NCI-H146 treated with DMSO at 0.1 percent for 48 hours (cell line): Measurements from ENCODE around the gene MT1E.
"Not testable (repeated sequence)": the region's sequence is repeated elsewhere in the genome, so short reads cannot be mapped to it uniquely, and the experiment has no call there.

Source experiments
- DNase-seq: peaks from one replicate; lab custom pipeline; 2025; ENCODE audit not compliant: unreplicated experiment; lab: John Stamatoyannopoulos, UW

MT1E gene

DNA sequence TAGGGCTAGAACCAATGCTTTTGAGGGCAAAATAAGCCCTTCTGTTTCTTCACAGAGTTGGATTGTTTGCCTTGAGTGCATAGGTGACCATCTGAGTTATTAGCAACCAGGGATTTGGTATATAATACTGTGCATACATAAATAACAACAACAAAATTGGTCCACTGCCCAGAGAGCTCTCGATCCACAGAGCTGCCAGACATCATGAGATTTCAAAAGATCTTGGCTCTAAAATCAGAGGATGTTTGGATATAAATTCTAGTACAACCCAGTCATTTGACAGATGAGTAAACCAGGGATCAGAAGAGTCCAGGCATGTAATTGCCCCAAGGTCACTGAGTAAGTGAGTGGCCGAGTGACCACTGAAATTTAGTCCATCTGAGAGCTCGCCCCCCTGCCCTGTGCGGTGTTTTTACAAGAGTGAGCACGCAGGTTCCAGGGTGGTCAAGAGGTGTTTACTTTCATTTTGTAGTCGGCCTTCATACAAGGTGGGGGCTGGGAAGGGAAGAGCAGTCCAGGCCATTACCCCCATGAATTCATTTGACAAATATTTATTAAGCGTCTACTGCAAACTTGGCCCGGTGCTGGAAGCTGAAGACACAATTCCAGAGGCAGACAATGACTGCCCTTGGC lies 19.0 kb upstream of the MT1E start:
- DNase-seq, result no peak

- no peak for DNase-seq
Measured at GRCh38 chr16:56607109-56607618, 18.4 kb upstream of the MT1E start.

DNA sequence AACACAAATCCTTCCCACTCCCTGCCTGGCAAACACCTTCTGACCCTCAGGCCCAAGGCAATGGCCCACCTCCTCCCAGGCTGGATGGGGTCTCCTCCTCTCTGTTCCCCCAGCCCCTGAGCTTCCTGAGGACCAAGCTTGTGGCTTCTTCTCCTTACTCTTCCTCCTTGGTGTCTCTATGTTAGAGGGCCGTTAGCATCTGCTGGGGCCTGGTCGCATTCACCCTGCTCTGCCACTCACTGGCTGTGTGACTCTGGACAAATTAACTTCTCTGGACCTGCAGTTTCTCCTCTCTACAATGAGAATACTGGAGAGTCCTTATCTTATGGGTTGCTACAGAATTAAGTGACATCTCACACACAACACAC lies 17.9 kb upstream of the MT1E start:
- no peak for DNase-seq

- DNase-seq, result peak; percentile 83
Measured at GRCh38 chr16:56608043-56608875, 17.3 kb upstream of the MT1E start, which contains the start of gene MT2A. Gene MT2A, plus strand, starts transcription at chr16:56608584. Its CDS starts 72 bp downstream, at chr16:56608656.

DNA sequence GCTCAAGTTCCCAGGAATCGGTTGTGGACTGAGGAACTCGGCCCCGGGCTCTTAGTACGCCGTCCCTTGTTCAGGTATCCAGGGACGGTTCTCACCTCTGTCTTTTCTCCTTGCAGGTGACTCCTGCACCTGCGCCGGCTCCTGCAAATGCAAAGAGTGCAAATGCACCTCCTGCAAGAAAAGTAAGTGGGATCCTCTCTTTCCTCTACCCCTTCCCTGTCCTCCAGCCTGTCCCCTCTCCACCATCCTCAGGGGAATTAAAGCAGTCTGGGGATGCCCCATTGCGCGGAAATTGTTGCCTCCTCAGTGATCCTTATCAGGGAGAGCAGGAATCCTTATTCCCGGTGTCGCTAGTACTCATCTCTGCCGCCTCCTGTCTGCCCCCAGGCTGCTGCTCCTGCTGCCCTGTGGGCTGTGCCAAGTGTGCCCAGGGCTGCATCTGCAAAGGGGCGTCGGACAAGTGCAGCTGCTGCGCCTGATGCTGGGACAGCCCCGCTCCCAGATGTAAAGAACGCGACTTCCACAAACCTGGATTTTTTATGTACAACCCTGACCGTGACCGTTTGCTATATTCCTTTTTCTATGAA lies 16.6 kb upstream of the MT1E start:
- no peak for DNase-seq

- DNase-seq, result no peak
Measured at GRCh38 chr16:56609463-56609921, 16.1 kb upstream of the MT1E start.

GRCh38 chr16:56610017-56610608 lies 15.5 kb upstream of the MT1E start:
- DNase-seq, result no peak

DNA sequence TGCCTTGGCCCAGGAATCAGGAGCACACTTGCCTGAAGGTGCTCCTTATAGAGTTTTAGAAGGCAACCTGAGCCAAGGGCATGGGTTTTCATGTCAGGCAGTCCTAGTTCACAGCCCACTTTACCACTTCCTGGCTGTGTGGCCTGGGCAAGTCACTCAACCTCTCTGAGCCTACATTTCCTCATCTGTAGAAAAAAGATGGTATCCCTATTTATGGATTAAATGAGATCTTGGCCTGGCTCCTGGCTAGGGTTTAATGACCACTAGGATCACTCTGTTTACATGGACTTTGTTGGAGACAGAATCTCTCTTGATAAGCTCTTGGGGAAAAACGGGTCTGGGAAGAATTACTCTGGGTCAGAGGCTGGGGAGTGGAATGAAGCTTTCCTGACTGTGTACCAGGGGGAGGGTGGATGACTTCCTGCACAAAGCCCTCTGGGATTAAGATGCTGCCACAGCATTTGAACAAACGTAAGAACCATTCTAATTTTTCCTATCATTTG lies 14.9 kb upstream of the MT1E start:
- DNase-seq, result no peak

DNA sequence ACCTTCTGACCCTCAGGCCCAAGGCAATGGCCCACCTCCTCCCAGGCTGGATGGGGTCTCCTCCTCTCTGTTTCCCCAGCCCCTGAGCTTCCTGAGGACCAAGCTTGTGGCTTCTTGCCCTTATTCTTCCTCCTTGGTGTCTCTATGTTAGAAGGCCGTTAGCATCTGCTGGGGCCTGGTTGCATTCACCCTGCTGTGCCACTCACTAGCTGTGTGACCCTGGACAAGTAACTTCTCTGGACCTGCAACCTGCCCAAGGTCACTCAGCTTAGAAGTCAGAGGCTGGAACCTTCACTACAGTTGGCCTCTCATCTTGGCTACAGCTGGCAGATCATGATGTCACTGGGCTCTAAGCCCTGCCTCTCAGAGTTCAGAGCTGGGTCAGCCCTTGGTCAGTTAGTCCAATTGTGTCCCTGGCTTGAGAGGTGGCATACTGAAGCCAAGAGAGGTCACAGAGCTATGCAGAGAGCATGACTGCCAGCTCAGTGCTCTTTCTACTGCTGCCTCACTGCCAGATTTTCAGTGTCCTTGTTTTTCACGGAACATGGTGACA lies 14.2 kb upstream of the MT1E start:
- DNase-seq, result no peak

- no peak for DNase-seq
Measured at GRCh38 chr16:56613706-56614105, 11.9 kb upstream of the MT1E start.

GRCh38 chr16:56614549-56614991 lies 11.0 kb upstream of the MT1E start:
- no peak for DNase-seq

DNA sequence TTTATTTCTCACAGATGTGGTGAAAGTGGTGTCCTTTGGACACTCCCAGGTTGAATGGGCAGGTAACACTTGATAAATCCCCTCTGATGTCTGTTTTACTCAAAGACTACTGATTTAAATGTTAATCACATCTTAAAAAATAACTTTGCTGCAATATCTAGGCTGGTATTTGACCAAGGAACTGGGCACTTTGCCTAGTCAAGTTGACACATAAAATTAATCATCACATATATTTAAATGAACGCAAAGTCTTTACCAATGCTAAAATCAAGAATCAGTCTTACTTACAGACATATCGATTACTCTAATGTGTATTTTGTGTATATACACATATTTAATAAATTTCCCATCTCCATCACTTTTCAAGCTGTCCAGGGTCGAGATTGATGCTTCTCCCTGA lies 10.2 kb upstream of the MT1E start:
- no peak for DNase-seq

- DNase-seq, result no peak
Measured at GRCh38 chr16:56616608-56617211, 8.9 kb upstream of the MT1E start.

DNA sequence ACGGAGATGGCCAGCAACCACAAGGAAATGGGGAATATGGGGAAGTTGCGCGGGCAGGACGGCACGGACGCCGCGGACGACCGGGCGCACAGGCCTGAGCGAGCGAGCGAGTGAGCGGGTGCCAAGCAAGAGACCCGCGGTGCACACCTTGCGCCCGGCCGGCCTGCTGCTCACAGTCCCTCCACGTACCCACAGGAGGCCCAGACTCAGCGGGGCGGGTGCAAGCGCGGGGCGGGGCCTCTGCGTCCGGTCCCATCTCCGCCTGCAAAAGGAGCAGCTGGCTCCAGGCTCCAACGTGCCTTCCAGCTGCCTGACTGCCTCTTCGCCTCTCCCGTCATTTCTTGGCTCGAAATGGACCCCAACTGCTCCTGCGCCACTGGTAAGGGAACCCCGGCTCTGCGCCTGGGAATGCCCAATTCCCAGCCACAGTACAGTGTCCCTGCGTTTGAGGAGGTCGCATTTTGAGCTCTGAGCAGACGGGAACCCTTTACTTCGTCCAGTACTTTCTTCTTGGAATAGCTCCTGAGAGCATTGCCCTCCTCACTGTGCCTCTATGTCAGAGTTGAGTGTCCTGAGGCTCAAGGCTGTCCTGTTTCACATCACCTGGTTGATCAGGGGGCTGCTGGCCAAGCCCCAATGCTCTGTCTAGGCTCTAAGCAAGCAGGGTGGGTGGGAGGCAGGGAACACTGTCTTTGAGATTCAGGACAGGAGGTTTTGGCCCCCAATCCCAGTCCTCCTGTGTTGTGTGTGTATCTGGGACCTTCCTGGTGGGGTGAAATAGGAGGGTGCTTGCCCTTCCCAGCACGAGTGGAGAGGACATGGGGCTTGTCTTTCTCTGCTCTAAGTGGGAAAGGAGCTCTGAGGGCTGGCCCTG lies 8.1 kb upstream of the MT1E start:
- no peak for DNase-seq

- DNase-seq, result no peak
Measured at GRCh38 chr16:56618138-56618537, 7.4 kb upstream of the MT1E start.

DNA sequence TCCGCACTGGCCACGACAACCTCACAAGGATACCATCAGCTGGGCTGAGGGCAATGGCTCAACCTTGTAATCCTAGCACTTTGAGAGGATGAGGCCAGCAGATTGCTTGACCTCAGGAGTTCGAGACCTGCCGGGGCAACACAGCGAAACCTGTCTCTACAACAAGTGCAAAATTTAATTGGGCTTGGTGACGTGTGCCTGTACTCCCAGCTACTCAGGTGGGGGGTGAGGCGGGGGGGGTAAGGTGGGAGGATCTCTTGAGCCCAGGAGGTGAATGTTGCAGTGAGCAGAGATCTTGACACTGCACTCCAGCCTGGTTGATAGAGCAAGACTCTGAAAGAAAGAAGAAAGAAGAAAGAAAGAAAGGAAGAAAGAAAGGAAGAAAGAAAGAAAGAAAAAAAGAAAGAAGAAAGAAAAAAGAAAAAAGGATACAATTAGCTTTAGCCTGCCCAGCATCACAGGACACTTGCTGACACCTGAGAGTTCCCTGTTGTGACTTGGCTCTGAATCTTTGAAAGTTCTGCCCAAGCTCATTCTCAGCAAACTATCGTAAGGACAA lies 5.2 kb upstream of the MT1E start:
- no peak for DNase-seq

GRCh38 chr16:56621665-56622445 lies 3.7 kb upstream of the MT1E start:
- DNase-seq, result not testable (repeated sequence)

GRCh38 chr16:56623184-56623583 lies 2.4 kb upstream of the MT1E start:
- not testable (repeated sequence) for DNase-seq
